NCI-H146 treated with DMSO at 0.1 percent for 48 hours (cell line): Measurements from ENCODE around the gene OR13D1.
A peak's percentile ranks its signal among the peaks of the same experiment; 100 is the strongest.
"Not testable (repeated sequence)": the region's sequence is repeated elsewhere in the genome, so short reads cannot be mapped to it uniquely, and the experiment has no call there.

Experiments
- DNase-seq: peaks from one replicate; lab custom pipeline; 2025; ENCODE audit not compliant: unreplicated experiment; lab: John Stamatoyannopoulos, UW

The OR13D1 gene, protein sequence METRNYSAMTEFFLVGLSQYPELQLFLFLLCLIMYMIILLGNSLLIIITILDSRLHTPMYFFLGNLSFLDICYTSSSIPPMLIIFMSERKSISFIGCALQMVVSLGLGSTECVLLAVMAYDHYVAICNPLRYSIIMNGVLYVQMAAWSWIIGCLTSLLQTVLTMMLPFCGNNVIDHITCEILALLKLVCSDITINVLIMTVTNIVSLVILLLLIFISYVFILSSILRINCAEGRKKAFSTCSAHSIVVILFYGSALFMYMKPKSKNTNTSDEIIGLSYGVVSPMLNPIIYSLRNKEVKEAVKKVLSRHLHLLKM

DNA sequence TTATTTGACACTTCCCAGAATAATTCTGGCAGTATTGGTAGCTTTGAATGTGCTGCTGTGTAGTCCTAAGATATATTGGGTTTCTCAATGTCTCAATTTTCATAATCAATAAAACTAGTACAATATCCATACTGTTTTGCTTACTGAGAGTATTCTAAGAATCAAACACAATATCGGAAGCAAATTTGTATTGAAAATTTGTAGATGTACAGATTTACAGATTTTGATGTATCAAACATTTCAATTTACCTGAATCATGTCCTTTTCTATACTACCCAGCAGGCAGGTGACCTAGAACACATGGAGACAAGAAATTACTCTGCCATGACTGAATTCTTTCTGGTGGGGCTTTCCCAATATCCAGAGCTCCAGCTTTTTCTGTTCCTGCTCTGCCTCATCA is at the start of gene OR13D1:
OR13D1 (plus strand) TSS at position 301 of the 400 bp plus-strand sequence; CDS start at position 301, 0 bp downstream.
- DNase-seq, result no peak

DNA sequence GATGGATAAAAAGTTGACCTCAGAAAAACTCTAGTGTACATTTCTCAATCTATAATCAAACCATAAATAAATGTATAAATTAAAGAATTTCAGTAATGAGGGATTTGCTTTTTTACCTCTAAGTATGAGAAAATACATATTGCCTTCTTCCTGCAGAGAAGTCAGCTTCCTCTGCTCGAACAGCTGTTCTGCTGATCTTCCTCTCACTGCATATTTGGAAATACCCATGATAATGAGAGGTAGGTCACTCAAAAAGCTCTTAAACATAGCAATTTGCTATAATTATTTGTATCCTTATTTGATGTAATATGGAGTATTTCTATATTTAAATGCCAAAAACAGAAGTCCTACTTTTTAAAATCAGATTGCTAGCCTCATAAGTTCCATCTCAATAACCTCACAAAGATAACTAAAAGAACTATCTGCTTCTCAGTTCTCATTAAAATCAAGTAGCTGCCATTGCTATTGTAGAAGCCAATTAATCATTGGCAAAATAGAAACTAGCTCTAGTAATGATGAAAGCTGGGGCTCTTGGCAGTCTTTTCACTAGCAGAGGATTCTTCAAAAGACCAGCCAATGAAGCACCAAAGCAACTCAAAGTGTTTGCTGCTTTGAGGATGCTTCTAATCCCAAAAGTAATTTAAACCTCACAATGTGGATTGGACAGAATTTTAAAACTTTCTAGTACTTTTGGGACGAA is 35.7 kb upstream of the OR13D1 start:
- DNase-seq, result no peak

DNA sequence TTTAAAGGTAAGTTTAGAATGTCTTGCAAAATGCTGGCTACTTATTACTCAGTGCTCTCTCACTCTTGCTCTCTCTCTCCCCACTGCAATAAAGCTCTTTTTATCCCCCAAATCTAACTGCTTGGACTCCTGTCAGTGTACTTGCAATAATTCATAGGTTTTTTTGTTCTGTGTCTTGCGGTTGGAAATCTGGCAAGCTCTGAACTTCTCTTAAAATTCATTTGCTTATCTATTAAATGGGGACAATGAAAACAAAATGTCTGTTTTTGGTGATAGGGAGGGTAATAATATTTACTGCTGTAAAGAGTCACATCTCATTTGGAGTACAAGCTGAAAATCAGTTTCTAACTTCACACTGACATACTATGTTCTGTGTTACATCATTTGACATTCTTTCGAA is 18.7 kb upstream of the OR13D1 start:
- DNase-seq, result no peak

DNA sequence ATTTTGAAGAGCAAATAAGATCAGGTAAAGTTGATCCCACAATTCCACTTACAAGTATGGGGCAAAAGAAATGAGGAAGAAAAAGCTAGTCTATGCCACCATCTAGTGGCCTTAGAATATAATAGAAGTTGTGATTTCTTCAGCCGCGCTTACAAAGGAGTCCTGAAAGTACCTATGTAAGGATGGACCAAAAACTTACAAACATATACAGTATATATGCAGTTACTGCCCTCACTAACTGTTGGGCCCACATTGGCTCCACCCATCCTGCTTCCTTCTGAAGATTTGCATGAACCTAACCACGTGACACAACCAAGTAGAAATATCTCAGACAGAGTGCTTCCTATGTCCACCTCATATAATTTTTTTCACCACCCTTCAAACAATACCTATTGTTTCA is 11.7 kb upstream of the OR13D1 start:
- DNase-seq, result peak; percentile 29

DNA sequence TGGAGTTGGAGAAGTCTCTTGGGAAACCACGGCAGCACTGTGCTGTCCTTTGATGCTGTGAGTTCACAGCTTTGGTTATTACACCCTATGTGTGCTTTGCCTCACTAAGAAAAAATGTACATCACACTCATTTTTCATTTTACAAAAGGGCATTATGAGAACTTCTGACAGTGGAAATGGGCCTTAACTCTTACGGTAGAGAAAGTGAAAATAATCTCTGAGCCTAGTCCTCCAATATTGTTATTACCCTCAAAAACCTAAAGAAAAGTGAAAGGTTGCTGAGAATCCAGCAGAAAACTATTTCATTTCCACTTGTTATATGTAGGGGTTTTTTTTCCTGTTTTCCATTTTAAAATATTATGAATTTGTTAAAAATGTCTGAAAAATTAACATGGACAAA is 8.2 kb upstream of the OR13D1 start:
- DNase-seq, result no peak

DNA sequence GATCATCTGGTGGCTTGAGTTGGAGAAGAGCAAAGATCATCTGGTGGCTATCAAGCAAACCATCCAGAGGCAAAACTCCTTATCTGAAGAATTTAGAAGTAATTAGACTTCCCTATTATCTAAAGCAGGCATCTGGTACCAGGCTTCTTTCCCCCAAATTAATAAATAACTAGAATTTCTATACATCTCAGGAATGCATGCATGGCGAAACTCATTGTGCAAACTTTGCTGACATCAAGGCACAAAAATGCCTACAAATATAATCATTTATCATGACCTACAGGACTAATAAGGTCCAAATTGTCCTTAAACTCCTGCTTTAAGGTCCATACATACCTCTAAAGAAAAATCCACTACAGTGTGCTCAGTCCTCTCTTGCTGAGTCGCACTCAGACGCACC is 6.0 kb downstream of the OR13D1 start:
- no peak for DNase-seq

DNA sequence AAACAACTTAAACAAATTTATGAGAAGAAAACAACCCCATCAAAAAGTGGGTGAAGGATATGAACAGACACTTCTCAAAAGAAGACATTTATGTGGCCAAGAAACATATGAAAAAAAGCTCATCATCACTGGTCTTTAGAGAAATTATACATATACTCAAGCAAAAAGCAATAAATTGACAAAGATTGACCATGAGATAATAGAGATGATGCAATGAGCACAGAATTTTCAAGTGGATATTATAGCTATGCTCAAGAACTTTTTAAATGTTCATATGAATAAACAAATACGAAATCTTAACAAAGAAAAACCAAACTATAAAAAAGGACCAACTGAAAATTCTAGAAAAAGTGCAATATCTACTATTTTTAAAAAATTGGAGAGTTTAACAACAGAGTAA is 14.4 kb downstream of the OR13D1 start:
- not testable (repeated sequence) for DNase-seq

DNA sequence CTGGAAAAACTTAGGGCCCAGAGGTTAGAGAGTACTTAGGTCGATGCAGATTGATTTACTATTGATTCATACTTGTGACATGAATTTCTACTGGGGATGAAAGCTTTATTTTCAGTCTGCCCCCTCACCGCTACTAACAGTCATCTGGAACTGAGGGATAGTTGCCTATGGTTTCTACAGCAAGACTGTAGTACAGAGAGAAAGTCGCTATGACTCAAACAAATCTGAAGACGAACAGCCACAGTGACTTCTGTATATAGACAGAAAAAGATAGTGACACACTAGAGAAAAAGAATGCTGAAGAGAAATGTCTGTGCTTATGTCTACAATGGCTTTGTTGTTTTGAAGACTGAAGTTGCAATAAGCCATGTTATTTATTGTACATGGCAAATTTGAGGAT is 17.3 kb downstream of the OR13D1 start:
- DNase-seq, result no peak

DNA sequence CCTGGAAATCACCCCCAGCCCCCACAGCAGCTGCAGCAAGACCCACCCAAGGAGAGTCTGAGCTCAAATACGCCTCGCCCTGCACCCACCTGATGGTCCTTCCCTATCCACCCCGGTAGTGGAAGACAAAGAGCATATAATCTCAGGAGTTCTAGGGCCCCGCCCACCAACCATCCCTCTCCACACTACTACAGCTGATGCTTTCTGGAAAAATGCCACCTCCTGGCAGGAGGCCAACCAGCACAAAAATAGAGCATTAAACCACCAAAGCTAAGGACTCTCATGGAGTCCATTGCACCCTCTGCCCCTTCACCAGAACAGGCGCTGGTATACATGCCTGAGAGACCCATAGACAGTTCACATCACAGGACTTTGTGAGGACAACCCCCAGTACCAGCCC is 30.7 kb downstream of the OR13D1 start:
- no peak for DNase-seq

DNA sequence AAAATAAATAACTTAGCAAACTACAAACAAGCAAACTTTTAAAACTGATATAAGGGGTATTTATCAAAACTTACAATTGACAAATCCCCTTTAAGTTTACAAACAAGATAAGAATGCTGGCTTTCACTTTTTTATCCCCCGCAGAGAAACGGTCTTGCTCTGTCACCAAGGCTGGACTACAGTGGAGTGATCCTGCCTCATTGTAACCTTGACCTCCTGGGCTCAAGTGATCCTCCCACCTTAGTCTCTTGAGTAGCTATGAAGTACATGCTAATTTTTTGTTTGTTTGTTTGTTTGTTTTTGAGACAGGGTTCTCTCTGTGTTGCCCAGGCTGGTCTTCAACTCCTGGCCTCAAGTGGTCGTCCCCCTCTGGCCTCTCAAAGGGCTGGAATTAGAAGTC is 44.1 kb downstream of the OR13D1 start:
- no peak for DNase-seq

DNA sequence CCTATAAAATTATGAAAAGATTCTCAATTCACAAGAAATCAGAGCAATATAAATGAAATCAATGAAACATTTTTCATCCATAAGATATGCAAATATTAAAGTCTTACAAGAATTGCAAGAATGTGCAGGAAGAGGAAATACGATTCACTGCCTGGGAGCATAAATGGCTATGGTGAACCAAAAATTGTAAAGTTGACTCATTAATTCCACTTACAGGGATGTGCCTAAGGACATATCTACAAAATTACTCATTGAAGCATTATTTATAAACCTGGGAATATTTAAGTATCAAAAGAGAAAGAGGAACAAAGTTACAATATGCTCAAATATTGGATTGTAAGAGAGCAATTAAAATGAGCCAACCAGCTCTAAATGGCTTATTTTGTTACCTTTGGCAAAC is 46.3 kb downstream of the OR13D1 start:
- no peak for DNase-seq

DNA sequence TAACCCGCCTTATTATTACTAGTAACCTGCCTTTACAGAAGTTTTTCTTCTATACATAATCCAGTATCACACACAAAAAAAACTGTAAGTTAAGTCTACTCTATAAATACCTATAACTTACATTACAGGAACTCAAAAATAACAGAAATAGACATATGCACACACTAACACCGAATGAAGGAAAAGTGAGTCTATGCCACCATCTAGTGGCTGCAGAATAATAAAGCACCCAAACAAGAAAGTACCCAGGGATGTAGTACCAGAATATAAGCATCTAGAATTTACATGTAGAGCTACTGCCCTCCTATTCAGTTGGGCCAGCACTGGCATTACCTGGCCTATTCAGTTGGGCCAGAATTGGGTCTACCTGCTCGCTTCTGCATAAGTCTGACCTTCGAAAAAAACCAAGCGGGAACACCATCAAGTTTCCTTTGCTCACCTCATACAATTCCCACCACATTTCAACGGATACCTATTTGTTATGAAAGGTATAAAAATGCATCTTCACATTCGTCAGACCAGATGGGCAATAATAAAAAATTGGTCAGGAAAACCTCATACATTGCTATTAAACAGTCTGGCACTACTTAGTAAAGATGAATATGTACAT is 49.2 kb downstream of the OR13D1 start:
- DNase-seq, result peak; percentile 36
